ENCODE data around the gene UBE2E2. TPM values are rescaled to one million over a fixed set of nuclear protein-coding genes. Genes with fewer than 3 reads are reported as not detected.

The UBE2E2 gene
- total RNA-seq, 1 experiment from 2014 or later = 14.7 TPM

DNA sequence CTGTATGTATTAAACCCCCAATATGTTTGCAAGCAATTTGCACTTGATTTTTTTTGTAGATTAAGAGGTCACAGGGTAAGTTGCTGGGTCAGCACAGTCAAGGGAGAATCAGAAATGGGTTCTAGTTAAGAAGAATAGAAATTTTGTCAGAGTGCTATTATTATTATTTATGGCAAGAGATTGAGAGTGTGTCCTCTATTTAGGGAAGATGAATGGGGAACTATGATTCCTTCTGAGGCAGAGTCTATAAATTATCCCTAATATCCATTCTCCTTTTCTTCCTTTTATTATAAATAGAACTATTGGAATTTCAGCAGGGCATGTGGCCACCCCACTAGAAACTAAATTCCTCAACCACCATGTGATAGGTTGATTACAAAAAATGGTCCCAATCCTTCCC lies 392.7 kb downstream of the UBE2E2 start:
- no peaks in the 10 kb centered on the region for H3K79me2 ChIP-seq (ENCODE audit: low read length)
- no peak overlapping the region for H3K4me2 ChIP-seq (ENCODE audit: low read depth, low read length, poor library complexity, severe bottlenecking)
- no peaks in the 10 kb centered on the region for H4K20me1 ChIP-seq (ENCODE audit: insufficient read depth, low read depth, low read length)
- no peak overlapping the region for H3K9ac ChIP-seq (ENCODE audit: low read length)
- H3K4me1 ChIP-seq (ENCODE audit: low read length) = no peaks in the 10 kb centered on the region
- no peaks in the 10 kb centered on the region for H3K9me3 ChIP-seq (ENCODE audit: low read length)
- no peak for DNase-seq
- no peaks in the 10 kb centered on the region for H3K9me2 ChIP-seq (replicated peaks; ENCODE audit: insufficient read depth, low read length)
- H2AFZ ChIP-seq (ENCODE audit: low read length) = no peak overlapping the region
- H3K27me3 ChIP-seq (ENCODE audit: low read length) = no peaks in the 10 kb centered on the region
- no peak overlapping the region for H3K4me3 ChIP-seq (ENCODE audit: low read length)
- no peaks in the 10 kb centered on the region for H3K36me3 ChIP-seq (ENCODE audit: insufficient read depth, low read length)
- no peak overlapping the region for H3K27ac ChIP-seq (ENCODE audit: low read length)

DNA sequence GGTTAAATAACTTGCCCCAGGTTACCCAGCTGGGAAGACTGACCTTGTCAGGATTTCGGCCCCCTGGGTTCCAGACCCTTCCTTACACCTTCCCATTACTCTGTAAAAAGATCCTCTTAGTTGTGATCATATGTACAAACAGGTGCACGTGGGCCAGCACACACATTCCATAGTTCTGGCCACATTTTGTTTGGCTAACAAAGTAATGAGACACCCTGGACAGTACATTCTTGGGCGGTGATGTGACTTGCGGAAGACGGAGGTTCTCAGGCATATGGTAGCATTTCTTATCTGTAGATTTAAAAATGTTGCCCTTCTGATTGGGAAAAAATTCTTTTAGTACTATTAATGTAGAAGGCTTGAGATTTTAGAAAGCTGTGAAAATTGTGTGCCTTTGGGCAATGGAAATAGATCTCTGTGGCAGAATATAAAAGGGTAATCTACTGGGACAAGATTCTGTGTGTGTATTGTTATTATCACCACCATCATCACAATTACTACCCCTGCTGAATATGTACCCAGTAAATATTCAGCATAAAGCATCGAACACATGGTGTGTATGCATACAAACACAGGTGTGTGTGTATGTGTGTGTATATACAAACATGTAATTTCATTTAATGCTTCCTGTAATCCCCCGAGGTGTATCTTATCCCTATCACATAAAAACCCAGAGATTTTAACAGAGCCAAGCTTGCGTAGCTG lies 397.2 kb downstream of the UBE2E2 start:
- Histone ChIP-seq H3K4me3 (ENCODE audit: low read length) (no peak overlapping the region), H3K9ac (ENCODE audit: low read length) (no peak overlapping the region), H3K27me3 (ENCODE audit: low read length) (no peaks in the 10 kb centered on the region), H4K20me1 (ENCODE audit: insufficient read depth, low read depth, low read length) (no peaks in the 10 kb centered on the region), H3K9me3 (ENCODE audit: low read length) (no peaks in the 10 kb centered on the region), H3K36me3 (ENCODE audit: insufficient read depth, low read length) (no peaks in the 10 kb centered on the region), H3K4me1 (ENCODE audit: low read length) (no peaks in the 10 kb centered on the region), H3K79me2 (ENCODE audit: low read length) (no peaks in the 10 kb centered on the region), H3K4me2 (ENCODE audit: low read depth, low read length, poor library complexity, severe bottlenecking) (no peak overlapping the region), H2AFZ (ENCODE audit: low read length) (no peak overlapping the region), H3K9me2 (replicated peaks; ENCODE audit: insufficient read depth, low read length) (no peaks in the 10 kb centered on the region), H3K27ac (ENCODE audit: low read length) (no peak overlapping the region)
- no peak for DNase-seq

DNA sequence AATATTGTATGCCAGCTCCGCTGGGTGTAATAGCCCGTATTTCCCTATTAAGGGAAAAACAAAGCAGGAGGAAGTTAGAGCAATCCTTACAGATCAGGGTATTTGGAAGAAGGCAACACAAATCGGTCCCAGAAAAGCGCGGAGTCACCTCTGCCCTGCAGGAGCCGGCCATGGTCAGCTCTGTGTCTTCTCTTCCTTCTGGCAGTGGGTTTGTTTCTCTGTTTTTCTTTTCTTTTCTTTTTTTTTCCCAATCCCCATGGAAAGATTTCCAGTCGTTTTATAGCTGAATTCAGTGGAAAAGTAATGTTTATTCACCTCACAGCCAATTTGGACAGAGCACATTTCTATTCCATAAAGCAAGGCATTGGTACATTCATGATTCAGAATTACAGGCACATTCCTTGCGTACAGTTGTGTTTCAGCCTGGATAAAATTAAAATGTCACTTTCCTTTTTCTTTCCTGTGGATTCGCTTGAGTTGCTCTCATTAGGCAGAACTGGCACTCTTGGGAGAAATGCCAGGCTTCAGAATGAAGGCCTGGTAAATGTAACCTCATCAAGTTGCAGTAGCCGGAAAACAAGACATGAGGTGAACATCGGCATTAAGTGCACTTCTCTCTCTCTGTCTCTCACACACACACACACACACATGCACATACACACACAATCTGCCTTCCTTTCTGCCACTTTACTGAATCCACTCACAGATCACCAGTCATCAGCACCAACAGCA lies 398.1 kb downstream of the UBE2E2 start:
- no peaks in the 10 kb centered on the region for H3K27me3 ChIP-seq (ENCODE audit: low read length)
- H3K36me3 ChIP-seq (ENCODE audit: insufficient read depth, low read length) = no peaks in the 10 kb centered on the region
- no peak overlapping the region for H3K9ac ChIP-seq (ENCODE audit: low read length)
- no peak for DNase-seq
- no peaks in the 10 kb centered on the region for H4K20me1 ChIP-seq (ENCODE audit: insufficient read depth, low read depth, low read length)
- H3K9me3 ChIP-seq (ENCODE audit: low read length) = no peaks in the 10 kb centered on the region
- no peaks in the 10 kb centered on the region for H3K79me2 ChIP-seq (ENCODE audit: low read length)
- no peaks in the 10 kb centered on the region for H3K4me1 ChIP-seq (ENCODE audit: low read length)
- H3K4me3 ChIP-seq (ENCODE audit: low read length) = no peak overlapping the region
- H3K4me2 ChIP-seq (ENCODE audit: low read depth, low read length, poor library complexity, severe bottlenecking) = no peak overlapping the region
- no peaks in the 10 kb centered on the region for H3K9me2 ChIP-seq (replicated peaks; ENCODE audit: insufficient read depth, low read length)
- no peak overlapping the region for H2AFZ ChIP-seq (ENCODE audit: low read length)
- no peak overlapping the region for H3K27ac ChIP-seq (ENCODE audit: low read length)

DNA sequence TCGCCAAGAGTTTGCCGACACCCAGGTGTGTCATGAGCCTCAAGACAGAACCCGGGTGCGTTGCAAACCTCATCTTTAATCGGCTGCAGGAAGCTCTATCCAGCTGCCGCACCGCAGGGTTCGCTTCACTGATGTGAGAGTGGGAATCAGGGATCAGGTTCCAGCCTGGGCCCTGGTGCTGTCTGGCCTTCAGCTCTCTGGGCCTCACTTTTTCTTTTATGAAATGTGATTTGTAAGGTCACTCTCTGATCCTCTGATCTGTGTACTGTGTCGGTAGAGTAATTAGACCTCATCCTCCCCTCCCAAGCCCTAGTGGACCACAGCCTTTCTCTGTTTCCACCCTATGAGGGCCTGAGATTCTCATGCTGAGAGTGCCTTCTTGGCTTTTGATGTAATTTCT lies 399.8 kb downstream of the UBE2E2 start:
- Histone ChIP-seq H3K79me2 (ENCODE audit: low read length) (no peaks in the 10 kb centered on the region), H4K20me1 (ENCODE audit: insufficient read depth, low read depth, low read length) (no peaks in the 10 kb centered on the region), H3K4me2 (ENCODE audit: low read depth, low read length, poor library complexity, severe bottlenecking) (no peak overlapping the region), H3K9me3 (ENCODE audit: low read length) (no peaks in the 10 kb centered on the region), H3K9me2 (replicated peaks; ENCODE audit: insufficient read depth, low read length) (no peaks in the 10 kb centered on the region), H3K9ac (ENCODE audit: low read length) (no peak overlapping the region), H3K36me3 (ENCODE audit: insufficient read depth, low read length) (no peaks in the 10 kb centered on the region), H2AFZ (ENCODE audit: low read length) (no peak overlapping the region), H3K4me3 (ENCODE audit: low read length) (no peak overlapping the region), H3K27me3 (ENCODE audit: low read length) (no peaks in the 10 kb centered on the region), H3K27ac (ENCODE audit: low read length) (no peak overlapping the region), H3K4me1 (ENCODE audit: low read length) (no peaks in the 10 kb centered on the region)
- no peak for DNase-seq

DNA sequence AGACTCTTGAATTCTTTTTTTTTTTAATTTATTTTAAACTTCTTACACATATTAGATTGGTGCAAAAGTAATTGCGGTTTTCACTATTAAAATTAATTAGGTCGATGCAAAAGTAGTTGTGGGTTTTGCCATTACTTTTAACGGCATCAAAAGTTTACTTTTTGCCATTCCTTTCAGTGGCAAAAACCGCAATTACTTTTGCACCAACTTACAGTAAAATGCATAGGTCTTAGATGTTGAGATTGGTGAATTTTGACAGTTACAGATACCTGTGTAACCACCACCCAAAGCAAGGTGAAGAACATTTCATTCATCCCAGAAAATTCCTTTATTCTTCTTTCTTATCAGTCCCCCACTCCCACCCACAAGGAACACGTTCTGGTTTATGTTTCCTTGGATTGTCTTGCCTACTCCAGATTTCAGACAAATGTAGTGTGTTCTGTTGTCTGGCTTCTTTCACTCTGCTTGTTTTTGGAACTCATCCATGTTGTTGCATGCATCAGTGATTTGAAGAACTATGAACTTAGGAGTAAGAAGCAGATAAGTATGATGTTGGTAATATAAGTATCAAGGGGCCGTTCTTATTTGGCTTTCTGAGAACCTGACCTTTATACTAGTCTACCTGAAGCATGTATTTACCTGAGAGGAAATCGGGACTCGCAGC lies 404.2 kb downstream of the UBE2E2 start:
- no peaks in the 10 kb centered on the region for H3K9me3 ChIP-seq (ENCODE audit: low read length)
- H3K4me2 ChIP-seq (ENCODE audit: low read depth, low read length, poor library complexity, severe bottlenecking) = no peak overlapping the region
- H3K9ac ChIP-seq (ENCODE audit: low read length) = no peak overlapping the region
- no peaks in the 10 kb centered on the region for H3K36me3 ChIP-seq (ENCODE audit: insufficient read depth, low read length)
- no peaks in the 10 kb centered on the region for H3K4me1 ChIP-seq (ENCODE audit: low read length)
- H3K27me3 ChIP-seq (ENCODE audit: low read length) = no peaks in the 10 kb centered on the region
- no peak overlapping the region for H3K4me3 ChIP-seq (ENCODE audit: low read length)
- H2AFZ ChIP-seq (ENCODE audit: low read length) = no peak overlapping the region
- H3K27ac ChIP-seq (ENCODE audit: low read length) = no peak overlapping the region
- no peaks in the 10 kb centered on the region for H3K9me2 ChIP-seq (replicated peaks; ENCODE audit: insufficient read depth, low read length)
- no peak for DNase-seq
- H3K79me2 ChIP-seq (ENCODE audit: low read length) = no peaks in the 10 kb centered on the region
- H4K20me1 ChIP-seq (ENCODE audit: insufficient read depth, low read depth, low read length) = no peaks in the 10 kb centered on the region

DNA sequence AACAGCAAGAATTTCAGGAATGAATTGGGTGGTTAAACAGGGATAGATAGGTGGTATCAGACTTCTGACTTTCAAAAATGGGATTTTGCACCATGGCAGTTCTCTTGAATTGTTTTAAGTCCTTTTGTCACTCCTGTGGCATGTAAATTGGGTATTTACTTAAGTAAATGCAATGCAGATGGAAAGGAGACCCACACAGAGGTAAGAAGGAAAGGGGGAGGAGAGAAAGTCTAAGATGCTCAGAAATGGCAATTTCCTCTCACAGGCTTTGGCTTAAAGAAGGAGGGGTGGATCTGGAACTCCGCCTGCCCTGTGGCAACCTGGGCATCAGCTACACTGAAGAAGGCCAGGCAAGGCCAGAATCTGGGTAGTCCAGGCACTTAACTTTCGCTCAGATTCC lies 405.5 kb downstream of the UBE2E2 start:
- H4K20me1 ChIP-seq (ENCODE audit: insufficient read depth, low read depth, low read length) = no peaks in the 10 kb centered on the region
- H3K9ac ChIP-seq (ENCODE audit: low read length) = no peak overlapping the region
- no peak overlapping the region for H3K4me3 ChIP-seq (ENCODE audit: low read length)
- H2AFZ ChIP-seq (ENCODE audit: low read length) = no peak overlapping the region
- H3K27me3 ChIP-seq (ENCODE audit: low read length) = no peaks in the 10 kb centered on the region
- H3K36me3 ChIP-seq (ENCODE audit: insufficient read depth, low read length) = no peaks in the 10 kb centered on the region
- H3K4me2 ChIP-seq (ENCODE audit: low read depth, low read length, poor library complexity, severe bottlenecking) = no peak overlapping the region
- no peaks in the 10 kb centered on the region for H3K4me1 ChIP-seq (ENCODE audit: low read length)
- H3K79me2 ChIP-seq (ENCODE audit: low read length) = no peaks in the 10 kb centered on the region
- no peaks in the 10 kb centered on the region for H3K9me2 ChIP-seq (replicated peaks; ENCODE audit: insufficient read depth, low read length)
- H3K9me3 ChIP-seq (ENCODE audit: low read length) = no peaks in the 10 kb centered on the region
- H3K27ac ChIP-seq (ENCODE audit: low read length) = no peak overlapping the region
- no peak for DNase-seq

DNA sequence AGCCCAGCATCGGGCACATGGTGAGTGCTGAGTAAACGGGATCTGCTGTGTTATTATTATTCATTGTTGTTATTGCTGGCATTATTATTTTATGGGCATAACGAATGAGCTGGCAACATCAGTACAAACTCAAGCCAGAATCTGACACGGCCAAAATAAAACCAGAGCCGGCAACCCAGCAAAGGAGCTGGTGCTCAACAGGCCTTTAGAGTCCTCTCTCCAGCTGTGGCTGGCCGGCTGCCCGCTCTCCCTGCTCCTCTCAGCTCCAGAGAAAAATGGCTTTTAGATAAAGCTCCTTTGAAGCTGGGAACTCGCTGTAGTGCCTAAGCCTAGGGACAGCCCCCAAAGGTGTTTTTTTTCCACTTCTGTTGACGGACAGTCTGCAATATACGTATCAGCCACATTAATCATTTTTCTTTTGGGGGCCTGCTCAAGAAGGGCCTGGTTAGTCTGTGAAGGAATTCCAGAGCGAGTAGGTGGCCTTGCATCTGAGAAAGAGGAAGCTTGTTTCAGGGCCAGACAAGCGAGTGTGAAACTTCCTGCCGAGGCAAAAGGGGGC lies 408.7 kb downstream of the UBE2E2 start:
- no peaks in the 10 kb centered on the region for H3K79me2 ChIP-seq (ENCODE audit: low read length)
- H3K27me3 ChIP-seq (ENCODE audit: low read length) = no peaks in the 10 kb centered on the region
- no peaks in the 10 kb centered on the region for H3K9me3 ChIP-seq (ENCODE audit: low read length)
- no peaks in the 10 kb centered on the region for H3K36me3 ChIP-seq (ENCODE audit: insufficient read depth, low read length)
- H3K9me2 ChIP-seq (replicated peaks; ENCODE audit: insufficient read depth, low read length) = no peaks in the 10 kb centered on the region
- no peaks in the 10 kb centered on the region for H4K20me1 ChIP-seq (ENCODE audit: insufficient read depth, low read depth, low read length)
- no peak overlapping the region for H3K4me2 ChIP-seq (ENCODE audit: low read depth, low read length, poor library complexity, severe bottlenecking)
- no peak overlapping the region for H2AFZ ChIP-seq (ENCODE audit: low read length)
- H3K4me1 ChIP-seq (ENCODE audit: low read length) = no peaks in the 10 kb centered on the region
- H3K27ac ChIP-seq (ENCODE audit: low read length) = no peak overlapping the region
- DNase-seq = peak; percentile 16
- no peak overlapping the region for H3K9ac ChIP-seq (ENCODE audit: low read length)
- no peak overlapping the region for H3K4me3 ChIP-seq (ENCODE audit: low read length)

DNA sequence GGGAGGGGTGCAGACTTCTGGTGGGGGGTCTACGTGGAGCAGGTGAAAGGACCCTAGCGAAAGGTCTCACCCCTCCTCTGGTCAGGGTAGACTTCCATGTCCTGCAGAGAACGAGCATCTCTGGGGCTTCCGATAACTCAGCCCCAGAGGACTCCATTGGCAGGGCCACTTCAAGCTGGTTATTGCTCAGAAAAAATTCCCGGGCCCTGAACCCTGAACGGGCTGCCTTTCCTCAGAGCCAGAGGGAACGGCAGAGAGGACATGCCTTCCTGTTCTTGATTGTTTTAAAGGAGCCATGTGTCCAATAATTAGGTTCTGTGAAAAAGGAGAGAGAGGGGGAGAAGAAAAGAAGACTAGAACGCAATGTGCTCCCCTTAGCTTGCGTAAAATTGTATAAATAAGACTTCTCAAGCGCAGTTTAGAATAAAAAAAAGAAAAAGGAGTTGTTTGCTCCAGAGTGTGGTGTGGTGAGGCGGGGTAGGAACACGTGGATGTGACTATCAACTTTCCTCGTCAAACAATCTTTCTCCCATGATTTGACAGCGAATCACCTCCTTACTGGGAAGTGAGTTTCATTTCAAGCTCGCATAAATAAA lies 409.3 kb downstream of the UBE2E2 start:
- Histone ChIP-seq H3K4me3 (ENCODE audit: low read length) (no peak overlapping the region), H3K79me2 (ENCODE audit: low read length) (no peaks in the 10 kb centered on the region), H3K4me2 (ENCODE audit: low read depth, low read length, poor library complexity, severe bottlenecking) (no peak overlapping the region), H3K9me2 (replicated peaks; ENCODE audit: insufficient read depth, low read length) (no peaks in the 10 kb centered on the region), H3K36me3 (ENCODE audit: insufficient read depth, low read length) (no peaks in the 10 kb centered on the region), H3K27me3 (ENCODE audit: low read length) (no peaks in the 10 kb centered on the region), H4K20me1 (ENCODE audit: insufficient read depth, low read depth, low read length) (no peaks in the 10 kb centered on the region), H3K27ac (ENCODE audit: low read length) (no peak overlapping the region), H3K9ac (ENCODE audit: low read length) (no peak overlapping the region), H3K4me1 (ENCODE audit: low read length) (no peaks in the 10 kb centered on the region), H2AFZ (ENCODE audit: low read length) (no peak overlapping the region), H3K9me3 (ENCODE audit: low read length) (no peaks in the 10 kb centered on the region)
- DNase-seq = peak; percentile 17
